Fibroblast of lung (primary cell): ENCODE measurements around the gene NCKAP5. TPM values are rescaled to one million over a fixed set of nuclear protein-coding genes. Genes with fewer than 3 reads are reported as not detected.

Experiments used
- DNase-seq, 2 donors: peaks; one replicate each; pipeline versions ENCODE4 v3.0.0 to v3.0.0-alpha.2; 2010; ENCODE audit warnings: low read depth in 2 of 2
- H2AFZ ChIP-seq: 2 replicates; pipeline ENCODE4 v1.5.1; 2012; ENCODE audit warnings: low read length, control low read depth, inconsistent platforms
- H3K27ac ChIP-seq: 2 replicates; pipeline ENCODE4 v1.5.1; 2011; ENCODE audit warnings: low read length, control low read depth; ENCODE audit not compliant: insufficient read depth
- H3K27me3 ChIP-seq: 2 replicates; pipeline ENCODE4 v1.5.1; 2011; ENCODE audit warnings: mild to moderate bottlenecking, low read length; ENCODE audit not compliant: control insufficient read depth, insufficient read depth
- H3K36me3 ChIP-seq: 2 replicates; pipeline ENCODE4 v1.5.1; 2011; ENCODE audit warnings: low read length; ENCODE audit not compliant: control insufficient read depth, insufficient read depth
- H3K4me1 ChIP-seq: 2 replicates; pipeline ENCODE4 v1.5.1; 2011; ENCODE audit warnings: low read length; ENCODE audit not compliant: control insufficient read depth, insufficient read depth; ENCODE audit errors: extremely low read depth
- H3K4me2 ChIP-seq: 2 replicates; pipeline ENCODE4 v1.5.1; 2011; ENCODE audit warnings: low read length, control low read depth; ENCODE audit not compliant: insufficient read depth; ENCODE audit errors: extremely low read depth
- H3K4me3 ChIP-seq, 4 experiments: fragments of 200-600 bp in 1 of 4; sonication (generic) in 1 of 4; replicated peaks in 1 of 4; 2 replicates each; pipeline ENCODE4 v1.5.1; 2011 to 2016; ENCODE audit warnings: low read length in 4 of 4, low read depth in 3 of 4, mild to moderate bottlenecking in 3 of 4, control low read depth in 2 of 4, inconsistent platforms in 1 of 4, mixed read lengths in 1 of 4; ENCODE audit not compliant: insufficient read depth in 1 of 4; ENCODE audit errors: control extremely low read depth in 1 of 4
- H3K79me2 ChIP-seq: 2 replicates; pipeline ENCODE4 v1.5.1; 2012; ENCODE audit warnings: mild to moderate bottlenecking, low read length, inconsistent platforms; ENCODE audit not compliant: control insufficient read depth, insufficient read depth
- H3K9ac ChIP-seq: 2 replicates; pipeline ENCODE4 v1.5.1; 2011; ENCODE audit warnings: mild to moderate bottlenecking, low read length, control low read depth; ENCODE audit not compliant: insufficient read depth
- H3K9me3 ChIP-seq: 2 replicates; pipeline ENCODE4 v1.5.1; 2012; ENCODE audit warnings: low read depth, low read length; ENCODE audit not compliant: control insufficient read depth, insufficient read depth
- H4K20me1 ChIP-seq: 2 replicates; pipeline ENCODE4 v1.5.1; 2011; ENCODE audit warnings: low read length; ENCODE audit not compliant: control insufficient read depth, insufficient read depth; ENCODE audit errors: extremely low read depth
- EZH2 ChIP-seq: IDR thresholded peaks from 2 replicates; pipeline ENCODE4 v1.5.1; 2012; ENCODE audit warnings: low read length, control low read depth, mild to moderate bottlenecking; ENCODE audit errors: missing control alignments
- polyA plus RNA-seq, 2 donors: library from polyadenylated mRNA; depleted of rRNA in 1 of 2; stranded (reverse) in 1 of 2; unstranded in 1 of 2; fragments of >200 nt; gene quantifications; 2 replicates each; pipeline ENCODE4 v1.2.1, GENCODE V29; 2011 to 2012; ENCODE audit warnings: missing spikeins in 1 of 2
- total RNA-seq: library from RNA; depleted of rRNA; stranded (reverse); fragments of >200 nt; gene quantifications from 2 replicates; pipeline ENCODE4 v1.2.1, GENCODE V29; 2014
- TF ChIP-seq, protein P1 (sequence below), 2 donors: IDR thresholded peaks in 1 of 2; conservative IDR thresholded peaks in 1 of 2; 1 replicate in 1 of 2; 2 replicates in 1 of 2; pipeline ENCODE4 v1.5.1; 2011 to 2012; ENCODE audit warnings: low read length in 2 of 2, control low read depth in 1 of 2, inconsistent platforms in 1 of 2, low read depth in 1 of 2, mild to moderate bottlenecking in 1 of 2

The NCKAP5 gene
- total and polyA plus RNA-seq, 2 donors (not counting 1 experiment from before 2014, with no cell fraction given): 2.6 to 6.2 TPM

DNA sequence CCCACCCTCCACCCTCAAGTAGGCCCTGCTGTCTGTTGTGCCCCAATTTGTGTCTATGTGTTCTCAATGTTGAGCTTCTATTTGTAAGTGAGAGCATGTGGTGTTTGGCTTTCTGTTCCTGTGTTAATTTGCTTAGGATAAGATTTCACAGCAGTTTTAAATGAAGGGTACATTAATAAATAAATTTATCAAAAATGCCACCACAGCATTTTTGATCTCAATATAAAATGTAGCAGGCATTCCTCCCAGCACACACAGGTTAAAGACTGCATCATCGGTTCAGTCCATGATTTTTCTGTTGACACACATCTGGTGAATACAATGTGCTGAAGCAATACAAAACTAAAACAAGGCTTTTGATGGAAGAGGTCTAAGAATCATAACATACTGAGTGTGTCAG, 486.2 kb downstream of the NCKAP5 start:
- TF ChIP-seq EZH2: no peak
- TF ChIP-seq, protein P1, sequence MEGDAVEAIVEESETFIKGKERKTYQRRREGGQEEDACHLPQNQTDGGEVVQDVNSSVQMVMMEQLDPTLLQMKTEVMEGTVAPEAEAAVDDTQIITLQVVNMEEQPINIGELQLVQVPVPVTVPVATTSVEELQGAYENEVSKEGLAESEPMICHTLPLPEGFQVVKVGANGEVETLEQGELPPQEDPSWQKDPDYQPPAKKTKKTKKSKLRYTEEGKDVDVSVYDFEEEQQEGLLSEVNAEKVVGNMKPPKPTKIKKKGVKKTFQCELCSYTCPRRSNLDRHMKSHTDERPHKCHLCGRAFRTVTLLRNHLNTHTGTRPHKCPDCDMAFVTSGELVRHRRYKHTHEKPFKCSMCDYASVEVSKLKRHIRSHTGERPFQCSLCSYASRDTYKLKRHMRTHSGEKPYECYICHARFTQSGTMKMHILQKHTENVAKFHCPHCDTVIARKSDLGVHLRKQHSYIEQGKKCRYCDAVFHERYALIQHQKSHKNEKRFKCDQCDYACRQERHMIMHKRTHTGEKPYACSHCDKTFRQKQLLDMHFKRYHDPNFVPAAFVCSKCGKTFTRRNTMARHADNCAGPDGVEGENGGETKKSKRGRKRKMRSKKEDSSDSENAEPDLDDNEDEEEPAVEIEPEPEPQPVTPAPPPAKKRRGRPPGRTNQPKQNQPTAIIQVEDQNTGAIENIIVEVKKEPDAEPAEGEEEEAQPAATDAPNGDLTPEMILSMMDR (conservative IDR thresholded peaks at IDR 0.05 in 1 of 2, IDR thresholded peaks at IDR 0.05 in 1 of 2; ENCODE audit: low read depth in 1 of 2, low read length in 2 of 2): no peak

DNA sequence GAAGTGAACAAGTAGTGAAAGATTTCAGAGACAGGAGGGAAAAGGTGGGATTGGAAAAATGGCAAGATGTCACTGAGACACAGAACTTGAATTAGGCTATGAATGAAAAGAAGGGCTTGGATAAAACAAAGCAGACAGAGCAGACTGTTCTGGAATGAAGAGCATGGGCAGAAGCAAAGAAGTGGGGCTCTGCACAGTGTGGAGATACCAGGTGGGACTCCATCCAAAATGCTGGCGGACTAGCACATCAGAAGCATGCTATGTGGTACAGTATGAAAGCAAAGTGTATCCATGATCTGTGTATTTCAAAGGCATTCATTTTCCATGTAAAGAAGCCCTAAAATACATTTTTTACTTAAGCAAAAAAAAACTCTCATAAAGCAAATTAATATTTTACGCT, 487.4 kb downstream of the NCKAP5 start:
- no peak for DNase-seq
- Histone ChIP-seq H3K9me3 (no peaks in the 10 kb centered on the region), H3K27ac (no peak overlapping the region), H3K27me3 (no peaks in the 10 kb centered on the region), H3K4me2 (no peak overlapping the region), H3K9ac (no peak overlapping the region), H3K36me3 (no peaks in the 10 kb centered on the region), H3K79me2 (no peaks in the 10 kb centered on the region), H3K4me3 (no peak overlapping the region), H4K20me1 (no peaks in the 10 kb centered on the region), H3K4me1 (no peaks in the 10 kb centered on the region), H2AFZ (no peak overlapping the region)
- TF ChIP-seq, protein P1 (conservative IDR thresholded peaks at IDR 0.05 in 1 of 2, IDR thresholded peaks at IDR 0.05 in 1 of 2; ENCODE audit: low read depth in 1 of 2, low read length in 2 of 2): no peak
- TF ChIP-seq EZH2: no peak

More for the DNA sequence above, 486.2 kb downstream of the NCKAP5 start:
- Histone ChIP-seq H2AFZ (no peak overlapping the region), H3K36me3 (no peaks in the 10 kb centered on the region), H3K27ac (no peak overlapping the region), H3K4me3 (no peak overlapping the region), H3K27me3 (no peaks in the 10 kb centered on the region), H3K4me1 (no peaks in the 10 kb centered on the region), H3K4me2 (no peak overlapping the region), H3K79me2 (no peaks in the 10 kb centered on the region), H3K9me3 (no peaks in the 10 kb centered on the region), H4K20me1 (no peaks in the 10 kb centered on the region), H3K9ac (no peak overlapping the region)
- no peak for DNase-seq

DNA sequence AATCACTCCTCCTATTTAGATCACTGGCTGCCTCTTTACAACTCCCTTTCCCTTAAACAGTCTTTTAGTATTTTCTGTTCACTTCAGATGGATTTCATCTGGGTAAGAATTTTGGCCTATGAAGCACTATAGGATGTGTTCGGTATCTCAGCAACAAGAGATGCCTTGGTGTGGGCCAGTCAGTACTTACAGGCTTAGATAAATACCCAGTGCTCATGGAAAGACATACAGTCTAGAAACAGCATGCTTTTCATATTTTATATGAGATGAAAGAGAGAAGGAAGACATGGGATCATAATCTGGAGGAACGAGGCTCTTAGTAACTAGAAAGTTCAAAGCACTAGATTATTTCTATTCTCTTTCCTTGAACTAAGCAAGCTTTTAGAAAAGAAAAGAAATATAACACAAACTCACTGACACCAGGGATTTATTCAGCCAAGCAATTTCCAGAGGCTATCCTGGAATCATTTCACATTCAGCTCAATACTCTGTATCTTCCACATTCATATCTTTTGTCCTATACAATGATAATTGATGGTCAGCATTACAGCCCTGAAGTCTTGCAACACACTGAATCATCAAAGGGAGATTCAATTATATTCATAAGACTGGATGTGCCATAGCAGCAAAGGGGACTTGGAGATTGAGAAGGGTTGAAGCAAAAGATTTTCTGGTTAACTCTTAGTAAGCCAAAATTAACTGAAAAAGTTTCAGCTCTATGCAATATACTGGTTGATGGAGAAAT, 489.4 kb downstream of the NCKAP5 start:
- H3K9ac ChIP-seq: no peak overlapping the region
- no peak overlapping the region for H2AFZ ChIP-seq
- no peak for DNase-seq
- no peak overlapping the region for H3K4me3 ChIP-seq
- no peak overlapping the region for H3K27ac ChIP-seq
- H4K20me1 ChIP-seq: no peaks in the 10 kb centered on the region
- no peak for TF ChIP-seq EZH2
- TF ChIP-seq, protein P1 (conservative IDR thresholded peaks at IDR 0.05 in 1 of 2, IDR thresholded peaks at IDR 0.05 in 1 of 2; ENCODE audit: low read depth in 1 of 2, low read length in 2 of 2): no peak
- no peaks in the 10 kb centered on the region for H3K9me3 ChIP-seq
- H3K4me2 ChIP-seq: no peak overlapping the region
- no peaks in the 10 kb centered on the region for H3K36me3 ChIP-seq
- no peaks in the 10 kb centered on the region for H3K79me2 ChIP-seq
- H3K27me3 ChIP-seq: no peaks in the 10 kb centered on the region
- no peaks in the 10 kb centered on the region for H3K4me1 ChIP-seq
